Stimulated activated CD8-positive, alpha-beta memory T cell treated with anti-CD3 and anti-CD28 coated beads, Interleukin-2, amount 100 ng/mL, for 48 hours (primary cell): ENCODE results near the gene FAM186B.

ENCODE experiments used
- DNase-seq, 2 donors: peaks; one replicate each; pipeline ENCODE4 v3.0.0-alpha.2; 2020; ENCODE audit warnings: low read depth in 2 of 2

The FAM186B gene

GRCh38 chr12:49609875-49610154 lies 4.4 kb upstream of the FAM186B start:
- no peak for DNase-seq

DNA sequence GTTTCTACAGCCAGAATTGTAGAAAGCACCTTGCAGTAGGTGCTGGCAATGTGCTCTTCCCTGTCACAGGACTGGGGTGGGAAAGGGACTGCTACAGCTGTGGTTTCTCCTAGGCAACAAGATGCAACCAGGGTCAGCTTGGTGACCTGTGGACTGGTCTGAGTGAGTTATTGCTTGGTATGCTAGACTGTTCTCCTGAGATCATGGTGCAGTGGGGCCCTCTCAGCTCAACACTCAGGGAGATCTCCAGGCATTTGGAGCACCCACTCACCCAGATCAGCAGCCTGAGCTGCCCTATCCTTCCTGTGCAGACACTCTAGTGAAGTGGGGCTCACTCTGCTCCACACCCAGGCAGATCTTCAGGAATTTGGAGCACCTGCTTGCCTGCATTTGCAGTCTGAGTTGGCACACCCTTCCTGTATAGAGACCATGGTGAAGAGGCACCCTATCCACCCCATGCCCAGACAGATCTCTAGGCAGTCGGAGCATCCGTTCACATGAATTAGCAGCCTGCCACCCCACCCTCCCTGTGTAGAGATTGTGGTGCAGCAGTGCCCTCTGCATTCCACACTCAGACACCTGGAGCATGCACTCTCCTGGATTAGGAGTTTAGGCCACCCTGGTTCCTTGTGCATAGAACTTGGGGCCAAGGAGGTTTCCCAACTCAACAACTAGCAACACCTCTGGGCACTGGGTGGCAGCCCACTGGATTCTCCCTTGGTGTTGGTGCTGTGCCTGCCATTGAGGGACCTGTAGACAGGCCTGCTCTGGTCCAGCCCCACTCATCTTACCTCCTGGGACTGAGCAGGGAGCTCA lies 3.8 kb upstream of the FAM186B start:
- no peak for DNase-seq

DNA sequence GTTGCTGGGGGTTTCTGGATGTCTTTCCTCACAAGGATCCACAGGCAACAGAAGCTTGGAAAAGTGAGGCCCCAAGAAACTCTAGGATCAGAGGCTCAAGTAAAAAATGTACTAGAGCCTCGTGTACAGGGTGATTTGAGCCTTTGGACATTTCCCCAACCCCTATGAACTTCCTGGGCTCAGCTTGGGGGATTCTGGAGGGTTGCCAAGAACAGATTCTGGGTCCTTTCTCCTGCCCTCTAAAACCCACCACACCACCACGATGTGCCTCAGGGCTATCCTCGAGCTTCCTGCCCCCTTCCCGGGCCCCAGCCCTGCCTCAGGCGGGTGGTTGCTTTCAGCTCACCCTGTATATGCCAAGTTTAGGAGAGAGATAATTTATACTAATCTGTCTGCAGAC lies 583 bp downstream of the FAM186B start:
- no peak for DNase-seq

- DNase-seq, result no peak
Observed at GRCh38 chr12:49603721-49604120, 1.7 kb downstream of the FAM186B start.

GRCh38 chr12:49599961-49600360 lies 5.5 kb downstream of the FAM186B start:
- DNase-seq, result no peak

GRCh38 chr12:49598527-49598926 lies 6.9 kb downstream of the FAM186B start:
- DNase-seq, result no peak

GRCh38 chr12:49588721-49589516 lies 16.5 kb downstream of the FAM186B start:
- no peak for DNase-seq

GRCh38 chr12:49588281-49588680 lies 17.2 kb downstream of the FAM186B start:
- DNase-seq, result no peak

- no peak for DNase-seq
Observed at GRCh38 chr12:49587174-49587908, 18.1 kb downstream of the FAM186B start.

GRCh38 chr12:49585477-49586459 lies 19.7 kb downstream of the FAM186B start:
- no peak for DNase-seq

GRCh38 chr12:49584591-49584990 lies 20.8 kb downstream of the FAM186B start:
- no peak for DNase-seq

GRCh38 chr12:49583366-49584094 lies 21.9 kb downstream of the FAM186B start:
- DNase-seq, result no peak

- no peak for DNase-seq
Observed at GRCh38 chr12:49582850-49583249, 22.6 kb downstream of the FAM186B start.

GRCh38 chr12:49582201-49582600 lies 23.2 kb downstream of the FAM186B start:
- no peak for DNase-seq

- peak; percentile 23 to 42 for DNase-seq
Observed at GRCh38 chr12:49580572-49581535, 24.6 kb downstream of the FAM186B start.

- no peak for DNase-seq
Observed at GRCh38 chr12:49578471-49579112, 26.8 kb downstream of the FAM186B start.

DNA sequence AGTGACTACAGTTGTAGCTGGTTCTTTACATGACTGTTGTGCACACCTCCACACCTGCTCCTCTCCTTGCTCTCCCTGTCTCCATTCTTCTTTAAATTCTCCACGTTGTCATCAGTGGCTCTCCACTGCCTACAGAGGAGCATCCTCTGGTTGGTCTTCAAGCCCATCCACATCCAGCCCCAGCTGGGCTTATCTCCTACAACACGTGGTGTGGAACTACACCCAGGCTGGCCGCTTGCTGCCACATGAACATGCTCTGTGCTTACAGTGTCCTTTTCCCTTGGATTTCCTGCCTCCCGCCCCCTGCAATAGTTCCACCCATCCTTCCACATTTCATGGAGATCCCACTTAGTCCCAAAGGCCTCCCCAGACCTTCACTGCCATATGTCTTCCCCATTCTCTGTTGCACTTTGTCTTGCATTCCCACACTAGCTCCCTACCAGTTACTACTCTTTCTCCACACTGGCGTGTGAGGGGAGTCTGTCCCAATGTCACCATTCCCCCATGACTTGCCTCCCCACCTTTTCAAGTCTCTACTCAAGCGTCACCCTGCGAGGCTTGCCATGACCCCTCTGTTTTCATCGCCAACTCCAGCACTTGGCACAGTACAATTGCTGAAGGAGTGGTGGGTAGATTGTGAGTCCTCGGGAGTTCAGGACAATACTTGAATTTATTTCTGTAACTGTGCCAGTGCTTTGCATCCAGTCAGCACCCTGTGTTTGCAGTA lies 27.7 kb downstream of the FAM186B start:
- no peak for DNase-seq

DNA sequence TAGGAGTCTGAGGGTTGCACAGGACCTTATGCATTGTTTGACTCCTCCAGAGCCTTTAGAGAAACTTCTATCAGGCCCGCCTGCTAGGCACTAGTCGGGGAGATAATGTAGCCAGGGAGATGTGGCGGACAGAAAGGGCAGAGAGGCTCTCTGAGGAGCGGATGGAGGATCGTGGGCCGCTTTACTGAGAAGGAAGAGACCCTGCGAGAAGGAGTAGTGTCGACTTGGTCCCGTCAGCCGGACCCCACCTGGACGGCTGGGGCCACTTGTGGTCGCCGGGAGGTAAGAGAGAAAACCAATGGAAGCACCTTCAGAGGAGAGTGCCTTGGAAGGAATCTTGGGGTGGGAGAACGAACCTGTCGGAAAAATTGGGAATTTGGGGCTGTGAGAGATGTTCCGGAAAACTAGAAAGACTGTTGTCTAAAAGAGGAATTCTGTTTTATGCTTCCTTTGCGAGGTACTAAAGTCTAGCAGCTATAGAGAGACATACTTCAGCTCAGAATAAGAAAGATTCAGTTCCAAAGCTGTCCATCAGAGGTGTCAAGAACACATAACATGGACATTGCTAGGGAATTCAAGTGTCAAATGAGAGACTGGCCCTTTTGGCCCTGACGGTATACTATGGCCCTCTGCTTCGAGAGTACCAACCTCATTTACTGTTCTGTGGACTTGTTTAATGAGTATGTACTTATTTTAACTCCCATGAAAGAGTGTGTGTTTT lies 36.8 kb downstream of the FAM186B start:
- DNase-seq, result no peak
